ENCODE measurements around the gene AGO1.

- TF ChIP-seq POLR2A (IDR thresholded peaks at IDR 0.05; ENCODE audit: low read depth, low read length) (no peak), EZH2 (IDR thresholded peaks at IDR 0.05; ENCODE audit: borderline replicate concordance, control insufficient read depth, low read depth, low read length) (no peak), RCOR1 (conservative IDR thresholded peaks at IDR 0.05; ENCODE audit: low read depth, low read length) (no peak), KAT2A (conservative IDR thresholded peaks at IDR 0.05; ENCODE audit: control insufficient read depth, low read depth, low read length) (no peak), HDAC2 (IDR thresholded peaks at IDR 0.05) (no peak)
Measured at GRCh38 chr1:35914717-35915116, 31.7 kb downstream of the AGO1 start.
